ENCODE measurements around the gene LYST. TPM values are rescaled to one million over a fixed set of nuclear protein-coding genes. Genes with fewer than 3 reads are reported as not detected.

The LYST gene
- total and polyA plus RNA-seq, 2 of the 4 experiments (the other 2 are of a cell fraction), result 2.2 to 7.2 TPM

GRCh38 chr1:235781807-235782206, 84.9 kb downstream of the LYST start:
- in situ Hi-C loops (cut with MboI; ENCODE audit: low sequenced_read_pairs), result no loop called here

More at GRCh38 chr1:235781807-235782206, 84.9 kb downstream of the LYST start:
- no CpG with 5 or more reads among the region's 2 CpGs for WGBS, 2 experiments (ENCODE audit: extremely low coverage in 2 of 2, insufficient read length in 1 of 2)
- BruUV-seq (replicated peaks), result no TSS peak
- no peak overlapping the region for H3K4ac ChIP-seq (ENCODE audit: low read depth, low read length)
- H3K4me2 ChIP-seq (ENCODE audit: low read depth, low read length), result no peak overlapping the region
- H3K9me1 ChIP-seq (ENCODE audit: insufficient read depth, low read length), result no peaks in the 10 kb centered on the region
- no peak overlapping the region for H2BK20ac ChIP-seq (ENCODE audit: low read depth, low read length)
- no peak overlapping the region for H4K8ac ChIP-seq (ENCODE audit: low read depth in 2 of 2, low read length in 2 of 2)
- H3K14ac ChIP-seq (replicated peaks; ENCODE audit: low read depth, low read length), result no peak overlapping the region
- H2AK9ac ChIP-seq (replicated peaks; ENCODE audit: low read depth, low read length, poor library complexity), result no peak overlapping the region
- no peak overlapping the region for H2AFZ ChIP-seq (replicated peaks; ENCODE audit: low read length, poor library complexity)
- dilution Hi-C loops (cut with HindIII; ENCODE audit: low sequenced_read_pairs, unreplicated experiment), result no loop called here
- H4K91ac ChIP-seq (ENCODE audit: insufficient read depth, low read depth, low read length), result no peak overlapping the region
- CTCF ChIA-PET, result interaction anchor here (0.6 to 0.8 kb wide), 4 partner anchors 16 to 567 kb away, joined by 3 to 4 read pairs (median 4); no protein-coding TSS in a partner anchor
- no peak overlapping the region for H2BK5ac ChIP-seq (ENCODE audit: low read depth, low read length, poor library complexity, severe bottlenecking)
- no peak for TF ChIP-seq SMC3 (IDR thresholded peaks at IDR 0.05; ENCODE audit: low read depth, low read length)
- no peak overlapping the region for H3K4me3 ChIP-seq (ENCODE audit: insufficient read depth, low read depth, low read length)
- POLR2A ChIA-PET (ENCODE audit: unreplicated experiment), result no interaction called here
- H2BK120ac ChIP-seq (ENCODE audit: low read depth, low read length), result no peak overlapping the region
- intact Hi-C loops (cut with micrococcal nuclease), result loop anchor here (2.0 to 5.0 kb wide), 3 partner anchors 185 to 277 kb away; partner anchors contain the start of gene B3GALNT2
- peaks cover 6% of the 10 kb centered on the region for H3K4me1 ChIP-seq (ENCODE audit: control insufficient read depth, insufficient read depth, low read length)
- H3K23ac ChIP-seq (ENCODE audit: low read depth, low read length), result no peak overlapping the region
- H3K79me1 ChIP-seq (ENCODE audit: low read depth in 1 of 2, low read length in 2 of 2), result no peaks in the 10 kb centered on the region
- H2AK5ac ChIP-seq (ENCODE audit: low read depth, low read length), result no peak overlapping the region
- H3K56ac ChIP-seq (ENCODE audit: extremely low read depth, insufficient read depth, low read length), result no peak overlapping the region
- no peaks in the 10 kb centered on the region for H3K27me3 ChIP-seq (ENCODE audit: control insufficient read depth, insufficient read depth, low read length)
- no peak for ATAC-seq (ENCODE audit: low read depth)
- no peak overlapping the region for H4K5ac ChIP-seq (ENCODE audit: low read depth, low read length)
- H3K9me3 ChIP-seq (ENCODE audit: control insufficient read depth, insufficient read depth, low read length), result no peaks in the 10 kb centered on the region
- H3K18ac ChIP-seq (ENCODE audit: low read depth, low read length), result no peak overlapping the region
- peak; percentile 3 for DNase-seq
- H2BK15ac ChIP-seq (ENCODE audit: low read depth, low read length), result no peak overlapping the region
- no peaks in the 10 kb centered on the region for H4K20me1 ChIP-seq (ENCODE audit: insufficient read depth, low read length)
- no peak overlapping the region for H3K27ac ChIP-seq (ENCODE audit: insufficient read depth, low read length)
- H3K9ac ChIP-seq (ENCODE audit: low read depth, low read length), result no peak overlapping the region
- no peaks in the 10 kb centered on the region for H3K36me3 ChIP-seq (ENCODE audit: control insufficient read depth, insufficient read depth, low read length)

All from IMR-90 (cell line).